ENCODE data around the gene FTL.

The FTL gene

GRCh38 chr19:48975947-48976847 is 11.1 kb downstream of the FTL start:
- in situ Hi-C loops (cut with HindIII; ENCODE audit: low pct_unique_long_range_greater_than_20kb, low sequenced_read_pairs) = no loop called here
- peak in 1 of 2 experiments; percentile 29 for DNase-seq (ENCODE audit: low read depth in 1 of 2, low spot score in 1 of 2)
- no peak for TF ChIP-seq JUND (IDR thresholded peaks at IDR 0.05; ENCODE audit: low read depth)

- TF ChIP-seq JUND (IDR thresholded peaks at IDR 0.05; ENCODE audit: low read depth) = no peak
- no peak for DNase-seq (ENCODE audit: low read depth in 1 of 2, low spot score in 1 of 2)
- in situ Hi-C loops (cut with HindIII; ENCODE audit: low pct_unique_long_range_greater_than_20kb, low sequenced_read_pairs) = no loop called here
Measured at GRCh38 chr19:48977061-48977460, 12.0 kb downstream of the FTL start.

- DNase-seq (ENCODE audit: low read depth in 1 of 2, low spot score in 1 of 2) = peak in 1 of 2 experiments; percentile 18
- in situ Hi-C loops (cut with HindIII; ENCODE audit: low pct_unique_long_range_greater_than_20kb, low sequenced_read_pairs) = no loop called here
- no peak for TF ChIP-seq JUND (IDR thresholded peaks at IDR 0.05; ENCODE audit: low read depth)
Measured at GRCh38 chr19:48982280-48982679, 17.2 kb downstream of the FTL start.

- TF ChIP-seq JUND (IDR thresholded peaks at IDR 0.05; ENCODE audit: low read depth) = no peak
- in situ Hi-C loops (cut with HindIII; ENCODE audit: low pct_unique_long_range_greater_than_20kb, low sequenced_read_pairs) = no loop called here
- DNase-seq (ENCODE audit: low read depth in 1 of 2, low spot score in 1 of 2) = no peak
Measured at GRCh38 chr19:48985711-48986110, 20.6 kb downstream of the FTL start.

- DNase-seq (ENCODE audit: low read depth in 1 of 2, low spot score in 1 of 2) = no peak
- no peak for TF ChIP-seq JUND (IDR thresholded peaks at IDR 0.05; ENCODE audit: low read depth)
- in situ Hi-C loops (cut with HindIII; ENCODE audit: low pct_unique_long_range_greater_than_20kb, low sequenced_read_pairs) = no loop called here
Measured at GRCh38 chr19:48986211-48986610, 21.1 kb downstream of the FTL start.

GRCh38 chr19:48987323-48987722 is 22.2 kb downstream of the FTL start:
- no peak for TF ChIP-seq JUND (IDR thresholded peaks at IDR 0.05; ENCODE audit: low read depth)
- DNase-seq (ENCODE audit: low read depth in 1 of 2, low spot score in 1 of 2) = no peak
- in situ Hi-C loops (cut with HindIII; ENCODE audit: low pct_unique_long_range_greater_than_20kb, low sequenced_read_pairs) = no loop called here

GRCh38 chr19:48988286-48988685 is 23.2 kb downstream of the FTL start:
- TF ChIP-seq JUND (IDR thresholded peaks at IDR 0.05; ENCODE audit: low read depth) = no peak
- no peak for DNase-seq (ENCODE audit: low read depth in 1 of 2, low spot score in 1 of 2)
- in situ Hi-C loops (cut with HindIII; ENCODE audit: low pct_unique_long_range_greater_than_20kb, low sequenced_read_pairs) = no loop called here

- TF ChIP-seq JUND (IDR thresholded peaks at IDR 0.05; ENCODE audit: low read depth) = no peak
- in situ Hi-C loops (cut with HindIII; ENCODE audit: low pct_unique_long_range_greater_than_20kb, low sequenced_read_pairs) = no loop called here
- no peak for DNase-seq (ENCODE audit: low read depth in 1 of 2, low spot score in 1 of 2)
Measured at GRCh38 chr19:48988860-48989259, 23.8 kb downstream of the FTL start.

GRCh38 chr19:48989701-48990291 is 24.7 kb downstream of the FTL start:
- no peak for DNase-seq (ENCODE audit: low read depth in 1 of 2, low spot score in 1 of 2)
- in situ Hi-C loops (cut with HindIII; ENCODE audit: low pct_unique_long_range_greater_than_20kb, low sequenced_read_pairs) = no loop called here
- TF ChIP-seq JUND (IDR thresholded peaks at IDR 0.05; ENCODE audit: low read depth) = no peak

- DNase-seq (ENCODE audit: low read depth in 1 of 2, low spot score in 1 of 2) = no peak
- in situ Hi-C loops (cut with HindIII; ENCODE audit: low pct_unique_long_range_greater_than_20kb, low sequenced_read_pairs) = no loop called here
- no peak for TF ChIP-seq JUND (IDR thresholded peaks at IDR 0.05; ENCODE audit: low read depth)
Measured at GRCh38 chr19:48990400-48990799, 25.3 kb downstream of the FTL start.

GRCh38 chr19:48991011-48991609 is 26.0 kb downstream of the FTL start:
- no peak for TF ChIP-seq JUND (IDR thresholded peaks at IDR 0.05; ENCODE audit: low read depth)
- in situ Hi-C loops (cut with HindIII; ENCODE audit: low pct_unique_long_range_greater_than_20kb, low sequenced_read_pairs) = no loop called here

GRCh38 chr19:48991873-48992580 is 26.9 kb downstream of the FTL start:
- peak; percentile 62 to 74 for DNase-seq (ENCODE audit: low read depth in 1 of 2, low spot score in 1 of 2)
- TF ChIP-seq JUND (IDR thresholded peaks at IDR 0.05; ENCODE audit: low read depth) = no peak
- in situ Hi-C loops (cut with HindIII; ENCODE audit: low pct_unique_long_range_greater_than_20kb, low sequenced_read_pairs) = no loop called here

More at GRCh38 chr19:48991011-48991609, 26.0 kb downstream of the FTL start:
- no peak for DNase-seq (ENCODE audit: low read depth in 1 of 2, low spot score in 1 of 2)
